OCI-LY7 (cell line): ENCODE data around the gene C4B. TPM values are rescaled to one million over a fixed set of nuclear protein-coding genes. Genes with fewer than 3 reads are reported as not detected.

Source experiments
- BruUV-seq: library from RNA; stranded (reverse); fragments of 400-500 nt; replicated peaks from 2 replicates; lab custom pipeline; 2021; lab: Mats Ljungman, UMichigan
- CTCF ChIA-PET: fragments of 300-600 bp; sonication (Branson Sonifier 250); formaldehyde crosslinking; loops from one replicate; lab custom pipeline; 2022; ENCODE audit warnings: antibody characterized with exemption; ENCODE audit not compliant: unreplicated experiment; lab: Charles Lee
- POLR2A ChIA-PET: fragments of 300-600 bp; sonication (Branson Sonifier 250); formaldehyde crosslinking; loops from one replicate; lab custom pipeline; 2022; ENCODE audit warnings: antibody characterized with exemption; lab: Charles Lee
- DNase-seq: peaks from one replicate; pipeline ENCODE4 v3.0.0-alpha.2; 2015; ENCODE audit warnings: low spot score
- H2AFZ ChIP-seq: fragments of 200-600 bp; sonication (generic), shearing (Covaris generic); 2 replicates; pipeline ENCODE4 v1.6.1; 2014; ENCODE audit warnings: mild to moderate bottlenecking, antibody characterized with exemption, low read length, moderate library complexity
- H3K27ac ChIP-seq: fragments of 200-600 bp; sonication (generic); 2 replicates; pipeline ENCODE4 v1.5.1; 2014; ENCODE audit warnings: mixed run types, low read depth, mild to moderate bottlenecking, moderate library complexity, low read length, inconsistent platforms; ENCODE audit not compliant: poor library complexity, severe bottlenecking
- H3K36me3 ChIP-seq: fragments of 200-600 bp; sonication (generic); 2 replicates; pipeline ENCODE4 v1.6.1; 2014; ENCODE audit warnings: mild to moderate bottlenecking, antibody characterized with exemption, low read length, moderate library complexity, mixed read lengths; ENCODE audit not compliant: insufficient read depth
- H3K4me1 ChIP-seq: fragments of 200-600 bp; sonication (generic); 2 replicates; pipeline ENCODE4 v1.5.1; 2014; ENCODE audit warnings: mild to moderate bottlenecking, low read length; ENCODE audit not compliant: insufficient read depth, poor library complexity, severe bottlenecking
- H3K4me2 ChIP-seq: fragments of 200-600 bp; sonication (generic); 2 replicates; pipeline ENCODE4 v1.6.1; 2014; ENCODE audit warnings: mild to moderate bottlenecking, low read length
- H3K4me3 ChIP-seq: fragments of 200-600 bp; sonication (generic); 2 replicates; pipeline ENCODE4 v1.5.1; 2014; ENCODE audit warnings: mild to moderate bottlenecking, low read depth, low read length; ENCODE audit not compliant: poor library complexity, severe bottlenecking
- H3K79me2 ChIP-seq: fragments of 200-600 bp; sonication (generic); 2 replicates; pipeline ENCODE4 v1.6.1; 2016; ENCODE audit warnings: low read depth, mild to moderate bottlenecking, low read length, moderate library complexity, mixed read lengths; ENCODE audit not compliant: insufficient read depth
- H3K9me2 ChIP-seq: fragments of 200-600 bp; sonication (generic); 2 replicates; pipeline ENCODE4 v1.6.1; 2016; ENCODE audit warnings: mild to moderate bottlenecking, low read length, mixed read lengths; ENCODE audit not compliant: insufficient read depth
- H3K9me3 ChIP-seq: fragments of 200-600 bp; sonication (generic); 2 replicates; pipeline ENCODE4 v1.6.1; 2014; ENCODE audit warnings: mild to moderate bottlenecking, mixed run types, low read length, mixed read lengths
- H4K20me1 ChIP-seq: fragments of 200-600 bp; sonication (generic); 2 replicates; pipeline ENCODE4 v1.6.1; 2014; ENCODE audit warnings: mild to moderate bottlenecking, antibody characterized with exemption, low read length, moderate library complexity, mixed read lengths; ENCODE audit not compliant: insufficient read depth
- EZH2phosphoT487 ChIP-seq: fragments of 200-600 bp; sonication (generic); IDR thresholded peaks from 2 replicates; pipeline ENCODE4 v1.6.1; 2018; ENCODE audit warnings: low read depth, borderline replicate concordance, mild to moderate bottlenecking, mixed run types, antibody characterized with exemption, low read length, moderate library complexity, mixed read lengths
- intact Hi-C: fragments of 100-400 bp; cut with micrococcal nuclease; formaldehyde crosslinking; loops from one replicate; pipeline ENCODE4 v1.10.0; 2022; ENCODE audit not compliant: unreplicated experiment
- total RNA-seq, 2 experiments: library from RNA; depleted of rRNA in 1 of 2; stranded (reverse); fragments of >200 nt in 1 of 2; shearing (Covaris generic) in 1 of 2; gene quantifications; 2 replicates each; pipeline ENCODE4 v1.2.3, GENCODE V29; 2014 to 2022
- TF ChIP-seq, protein P1 (sequence below): fragments of 200-600 bp; sonication (generic); conservative IDR thresholded peaks from 2 replicates; pipeline ENCODE4 v1.5.1; 2014; ENCODE audit warnings: mild to moderate bottlenecking, antibody characterized with exemption, low read length, moderate library complexity, mixed read lengths

Gene C4B
- total RNA-seq, 2 experiments from 2014 or later = 2.9 to 3.7 TPM

- Histone ChIP-seq H3K79me2 (no peaks in the 10 kb centered on the region), H4K20me1 (no peaks in the 10 kb centered on the region), H3K4me1 (no peaks in the 10 kb centered on the region), H3K9me3 (no peaks in the 10 kb centered on the region), H3K4me2 (no peak overlapping the region), H3K36me3 (no peaks in the 10 kb centered on the region), H2AFZ (no peak overlapping the region), H3K9me2 (no peaks in the 10 kb centered on the region), H3K27ac (no peak overlapping the region), H3K4me3 (no peak overlapping the region)
- ChIA-PET CTCF (no interaction called here), POLR2A (interaction anchor here (0.6 to 0.9 kb wide), 3 partner anchors 43 to 391 kb away, joined by 3 read pairs; no protein-coding TSS in a partner anchor)
- DNase-seq = no peak
- BruUV-seq = no TSS peak
- intact Hi-C loops = no loop called here
- TF ChIP-seq EZH2phosphoT487 = no peak
- TF ChIP-seq, protein P1, sequence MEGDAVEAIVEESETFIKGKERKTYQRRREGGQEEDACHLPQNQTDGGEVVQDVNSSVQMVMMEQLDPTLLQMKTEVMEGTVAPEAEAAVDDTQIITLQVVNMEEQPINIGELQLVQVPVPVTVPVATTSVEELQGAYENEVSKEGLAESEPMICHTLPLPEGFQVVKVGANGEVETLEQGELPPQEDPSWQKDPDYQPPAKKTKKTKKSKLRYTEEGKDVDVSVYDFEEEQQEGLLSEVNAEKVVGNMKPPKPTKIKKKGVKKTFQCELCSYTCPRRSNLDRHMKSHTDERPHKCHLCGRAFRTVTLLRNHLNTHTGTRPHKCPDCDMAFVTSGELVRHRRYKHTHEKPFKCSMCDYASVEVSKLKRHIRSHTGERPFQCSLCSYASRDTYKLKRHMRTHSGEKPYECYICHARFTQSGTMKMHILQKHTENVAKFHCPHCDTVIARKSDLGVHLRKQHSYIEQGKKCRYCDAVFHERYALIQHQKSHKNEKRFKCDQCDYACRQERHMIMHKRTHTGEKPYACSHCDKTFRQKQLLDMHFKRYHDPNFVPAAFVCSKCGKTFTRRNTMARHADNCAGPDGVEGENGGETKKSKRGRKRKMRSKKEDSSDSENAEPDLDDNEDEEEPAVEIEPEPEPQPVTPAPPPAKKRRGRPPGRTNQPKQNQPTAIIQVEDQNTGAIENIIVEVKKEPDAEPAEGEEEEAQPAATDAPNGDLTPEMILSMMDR = no peak
These were observed 60.5 kb downstream of the C4B start for GRCh38 chr6:32074996-32075532.

DNA sequence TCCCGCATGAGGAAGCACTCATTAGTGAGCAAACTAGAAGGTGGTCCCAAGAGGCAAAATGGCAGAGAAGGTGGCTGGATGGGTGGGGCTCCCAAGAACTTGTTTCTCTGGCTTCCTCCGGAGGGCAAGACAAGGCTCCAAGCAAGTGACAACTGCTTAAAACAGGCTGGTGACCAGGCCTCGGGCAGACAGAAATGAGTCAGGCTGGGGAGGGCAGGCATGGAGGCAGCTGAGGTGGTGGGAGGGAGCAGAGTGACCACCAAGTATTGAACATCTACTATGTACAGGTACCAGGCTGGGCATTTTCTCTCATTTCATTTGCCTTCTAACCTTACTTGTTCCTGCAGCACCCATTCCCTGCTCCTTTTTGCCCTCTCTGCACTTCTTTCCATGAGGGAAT lies 61.2 kb downstream of the C4B start:
- intact Hi-C loops = no loop called here
- no peak overlapping the region for H3K4me2 ChIP-seq
- H4K20me1 ChIP-seq = no peaks in the 10 kb centered on the region
- H3K4me1 ChIP-seq = no peaks in the 10 kb centered on the region
- H3K4me3 ChIP-seq = no peak overlapping the region
- H3K27ac ChIP-seq = no peak overlapping the region
- TF ChIP-seq EZH2phosphoT487 = no peak
- TF ChIP-seq, protein P1 = no peak
- H2AFZ ChIP-seq = no peak overlapping the region
- no peaks in the 10 kb centered on the region for H3K9me3 ChIP-seq
- no TSS peak for BruUV-seq
- ChIA-PET POLR2A (no interaction called here), CTCF (no interaction called here)
- H3K79me2 ChIP-seq = no peaks in the 10 kb centered on the region
- DNase-seq = no peak
- H3K9me2 ChIP-seq = no peaks in the 10 kb centered on the region
- H3K36me3 ChIP-seq = no peaks in the 10 kb centered on the region

DNA sequence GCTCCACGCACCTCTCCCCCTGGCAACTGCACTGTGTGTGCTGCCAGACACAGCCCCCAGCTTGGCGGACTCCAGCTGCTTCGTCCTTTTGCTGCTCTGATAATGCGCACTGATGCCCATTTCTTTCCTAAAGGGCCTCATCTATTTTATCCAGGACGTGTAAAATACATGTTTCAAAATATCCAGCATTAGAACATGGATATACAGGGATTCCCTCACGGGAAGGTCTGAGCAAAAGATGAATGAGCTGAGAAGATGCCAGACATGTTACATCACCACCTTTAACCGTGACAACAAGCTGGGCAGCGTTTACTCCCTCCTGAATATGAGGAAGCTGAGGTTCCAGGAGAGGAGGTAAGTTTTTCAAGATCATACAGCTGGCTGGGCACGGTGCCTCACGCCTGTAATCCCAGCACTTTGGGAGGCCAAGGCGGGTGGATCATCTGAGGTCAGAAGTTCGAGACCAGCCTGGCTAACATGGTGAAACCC lies 61.8 kb downstream of the C4B start:
- no TSS peak for BruUV-seq
- no peak overlapping the region for H3K4me3 ChIP-seq
- no peak for DNase-seq
- TF ChIP-seq, protein P1 = no peak
- no peak for TF ChIP-seq EZH2phosphoT487
- ChIA-PET POLR2A (no interaction called here), CTCF (no interaction called here)
- no peak overlapping the region for H3K4me2 ChIP-seq
- no peaks in the 10 kb centered on the region for H3K9me2 ChIP-seq
- intact Hi-C loops = no loop called here
- H3K79me2 ChIP-seq = no peaks in the 10 kb centered on the region
- H3K27ac ChIP-seq = no peak overlapping the region
- no peaks in the 10 kb centered on the region for H4K20me1 ChIP-seq
- H3K4me1 ChIP-seq = no peaks in the 10 kb centered on the region
- H3K36me3 ChIP-seq = no peaks in the 10 kb centered on the region
- H3K9me3 ChIP-seq = no peaks in the 10 kb centered on the region
- no peak overlapping the region for H2AFZ ChIP-seq
